Right renal cortex interstitium (tissue), 3 donors: Measurements from ENCODE around the gene ABCC6. TPM values are rescaled to one million over a fixed set of nuclear protein-coding genes. Genes with fewer than 3 reads are reported as not detected.

Experiments used
- polyA plus RNA-seq, 3 donors: library from polyadenylated mRNA; unstranded; fragments of 120-200 nt; gene quantifications; one replicate each; pipeline ENCODE4 v1.2.1, GENCODE V29; 2013; ENCODE audit not compliant: insufficient read length in 3 of 3

ABCC6 gene
- polyA plus RNA-seq, 3 donors = 14.0 to 26.1 (median 15.2) TPM

Other genes starting within 250 kb of the ABCC6 start
- gene NOMO3, start 9.0 kb upstream of the ABCC6 start, polyA plus RNA-seq = 10 to 100 TPM; 33.0 to 59.1 (median 49.4) TPM
- gene NPIPA7, start 155.6 kb upstream of the ABCC6 start, polyA plus RNA-seq = 1 to 10 TPM; 4.3 to 9.5 (median 6.8) TPM